CD4-positive, alpha-beta T cell (primary cell): ENCODE results near the gene ELMO1. TPM values are rescaled to one million over a fixed set of nuclear protein-coding genes. Genes with fewer than 3 reads are reported as not detected.

Experiments used
- ATAC-seq: fragments of 200-7000 bp; cut with Tn5 transposase; one replicate; pipeline ENCODE4 v1.10.0; 2022; ENCODE audit warnings: mild to moderate bottlenecking; ENCODE audit not compliant: poor library complexity
- CTCF ChIA-PET: fragments of 350-600 bp; sonication (Branson Sonifier 250); formaldehyde crosslinking; loops from one replicate; lab custom pipeline; 2021; ENCODE audit warnings: antibody characterized with exemption, inconsistent platforms; lab: Charles Lee
- POLR2A ChIA-PET: fragments of 350-600 bp; sonication (Branson Sonifier 250); formaldehyde crosslinking; loops from one replicate; lab custom pipeline; 2021; ENCODE audit warnings: antibody characterized with exemption, inconsistent platforms; lab: Charles Lee
- DNase-seq, 14 experiments: peaks; one replicate each; pipeline ENCODE4 v3.0.0-alpha.2; 2013 to 2020; ENCODE audit warnings: mixed read lengths in 2 of 14
- H3K27ac ChIP-seq, 2 donors: one replicate each; pipeline versions ENCODE4 v1.5.1 to v1.7.0; 2013; ENCODE audit warnings: low read length in 2 of 2, low read depth in 1 of 2, mild to moderate bottlenecking in 1 of 2
- H3K27me3 ChIP-seq, 2 experiments: 1 replicate in 1 of 2; 2 replicates in 1 of 2; pipeline versions ENCODE4 v1.6.1 to v1.7.0; 2013; ENCODE audit warnings: low read length in 2 of 2, control low read depth in 1 of 2, mild to moderate bottlenecking in 1 of 2, moderate library complexity in 1 of 2; ENCODE audit not compliant: insufficient read depth in 2 of 2, control insufficient read depth in 1 of 2
- H3K36me3 ChIP-seq: one replicate; pipeline ENCODE4 v1.6.1; 2013; ENCODE audit warnings: low read length, control low read depth; ENCODE audit not compliant: insufficient read depth
- H3K4me1 ChIP-seq: one replicate; pipeline ENCODE4 v1.6.1; 2013; ENCODE audit warnings: low read length, control low read depth; ENCODE audit not compliant: insufficient read depth
- H3K4me3 ChIP-seq: one replicate; pipeline ENCODE4 v1.5.1; 2013; ENCODE audit warnings: mild to moderate bottlenecking, low read length, moderate library complexity
- H3K9me3 ChIP-seq, 2 experiments: 1 replicate in 1 of 2; 2 replicates in 1 of 2; pipeline versions ENCODE4 v1.6.1 to v1.7.0; 2013; ENCODE audit warnings: low read length in 2 of 2, mild to moderate bottlenecking in 2 of 2, control low read depth in 1 of 2, moderate library complexity in 1 of 2; ENCODE audit not compliant: control insufficient read depth in 1 of 2, insufficient read depth in 1 of 2
- H3K27ac Mint-ChIP-seq: one replicate; pipeline ENCODE4 v1.8.0; 2020; ENCODE audit warnings: mixed read lengths
- H3K27me3 Mint-ChIP-seq: one replicate; pipeline ENCODE4 v1.8.0; 2021; ENCODE audit warnings: mixed read lengths
- H3K36me3 Mint-ChIP-seq: one replicate; pipeline ENCODE4 v1.8.0; 2021; ENCODE audit warnings: low read depth, mixed read lengths
- H3K4me1 Mint-ChIP-seq: one replicate; pipeline ENCODE4 v1.8.0; 2021; ENCODE audit warnings: low read depth, mixed read lengths
- H3K4me3 Mint-ChIP-seq: one replicate; pipeline ENCODE4 v1.8.0; 2020; ENCODE audit warnings: mild to moderate bottlenecking, mixed read lengths
- H3K9me3 Mint-ChIP-seq: one replicate; pipeline ENCODE4 v1.8.0; 2020; ENCODE audit warnings: mixed read lengths
- intact Hi-C, 2 experiments: fragments of 100-400 bp; cut with DNase I in 1 of 2; cut with micrococcal nuclease in 1 of 2; formaldehyde crosslinking; loops; one replicate each; pipeline versions ENCODE4 v1.15.1 to v1.9.0; 2023 to 2025; cut with DNase I, micrococcal nuclease
- total RNA-seq, 174 experiments: library from RNA in 2 of 174; stranded (reverse) in 2 of 174; gene quantifications; one replicate each; pipeline ENCODE4 v1.2.3 and lab custom pipeline; 2021 to 2026
- TF ChIP-seq, protein P1 (sequence below): fragments of 200-600 bp; IDR thresholded peaks from one replicate; pipeline ENCODE4 v1.8.0; 2022; ENCODE audit warnings: antibody characterized with exemption, mild to moderate bottlenecking

The ELMO1 gene
- total RNA-seq, 2 experiments from 2014 or later = 117 to 120 TPM

DNA sequence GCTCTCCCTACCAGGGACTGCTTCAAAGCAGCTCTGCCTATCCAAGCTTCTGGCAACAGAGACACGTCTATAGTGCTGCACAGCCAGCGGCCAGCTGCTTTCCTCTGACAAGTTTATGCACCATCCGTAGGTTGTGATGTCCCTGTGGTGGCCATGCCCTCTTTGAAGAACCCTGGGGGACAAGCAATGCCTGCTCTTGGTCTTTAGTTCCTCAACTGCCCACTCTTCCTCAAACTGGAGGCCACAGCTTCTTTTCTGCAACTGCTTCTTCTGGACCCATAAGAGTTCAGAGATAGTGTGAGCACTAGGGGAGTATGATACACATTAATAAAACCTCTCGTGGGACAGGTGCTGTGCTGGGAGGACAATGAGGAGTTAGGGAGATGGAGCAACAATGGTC lies 164.9 kb downstream of the ELMO1 start:
- intact Hi-C loops = loop anchor here (2.0 kb wide), 2 partner anchors 69 to 165 kb away; partner anchors contain the start of gene ELMO1 (in 1 of the 2)

DNA sequence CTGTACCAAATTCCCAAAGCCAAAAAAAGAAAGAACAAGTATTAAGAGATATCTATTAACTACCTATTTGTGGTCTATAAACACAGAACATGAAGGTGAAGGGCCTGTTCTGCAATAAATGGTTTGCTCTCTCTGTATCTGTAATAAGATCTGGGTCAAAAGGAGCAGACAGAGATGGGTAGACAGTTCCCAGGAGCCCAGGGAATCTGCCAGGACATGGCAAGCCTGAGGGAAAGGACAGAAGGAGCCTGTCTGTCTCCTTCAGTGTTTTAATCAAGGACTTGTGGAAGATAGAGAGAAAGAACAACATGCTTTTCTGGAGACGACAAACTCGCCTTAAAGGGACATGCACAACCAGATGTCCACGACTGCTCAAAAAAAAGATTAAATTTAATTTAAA lies 165.7 kb downstream of the ELMO1 start:
- Mint-ChIP-seq H3K36me3 (peaks cover 22% of the 10 kb centered on the region), H3K4me3 (no peak overlapping the region), H3K9me3 (no peaks in the 10 kb centered on the region), H3K27me3 (no peaks in the 10 kb centered on the region), H3K4me1 (peaks cover 62% of the 10 kb centered on the region), H3K27ac (no peak overlapping the region)
- H3K4me3 ChIP-seq = no peak overlapping the region
- H3K4me1 ChIP-seq = peaks cover 22% of the 10 kb centered on the region
- DNase-seq (no peak), ATAC-seq (no peak)
- H3K27ac ChIP-seq = no peak overlapping the region
- H3K27me3 ChIP-seq = no peaks in the 10 kb centered on the region
- H3K9me3 ChIP-seq = no peaks in the 10 kb centered on the region
- TF ChIP-seq, protein P1, sequence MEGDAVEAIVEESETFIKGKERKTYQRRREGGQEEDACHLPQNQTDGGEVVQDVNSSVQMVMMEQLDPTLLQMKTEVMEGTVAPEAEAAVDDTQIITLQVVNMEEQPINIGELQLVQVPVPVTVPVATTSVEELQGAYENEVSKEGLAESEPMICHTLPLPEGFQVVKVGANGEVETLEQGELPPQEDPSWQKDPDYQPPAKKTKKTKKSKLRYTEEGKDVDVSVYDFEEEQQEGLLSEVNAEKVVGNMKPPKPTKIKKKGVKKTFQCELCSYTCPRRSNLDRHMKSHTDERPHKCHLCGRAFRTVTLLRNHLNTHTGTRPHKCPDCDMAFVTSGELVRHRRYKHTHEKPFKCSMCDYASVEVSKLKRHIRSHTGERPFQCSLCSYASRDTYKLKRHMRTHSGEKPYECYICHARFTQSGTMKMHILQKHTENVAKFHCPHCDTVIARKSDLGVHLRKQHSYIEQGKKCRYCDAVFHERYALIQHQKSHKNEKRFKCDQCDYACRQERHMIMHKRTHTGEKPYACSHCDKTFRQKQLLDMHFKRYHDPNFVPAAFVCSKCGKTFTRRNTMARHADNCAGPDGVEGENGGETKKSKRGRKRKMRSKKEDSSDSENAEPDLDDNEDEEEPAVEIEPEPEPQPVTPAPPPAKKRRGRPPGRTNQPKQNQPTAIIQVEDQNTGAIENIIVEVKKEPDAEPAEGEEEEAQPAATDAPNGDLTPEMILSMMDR = no peak
- intact Hi-C loops = no loop called here
- H3K36me3 ChIP-seq = peaks cover 10% of the 10 kb centered on the region
- POLR2A ChIA-PET = interaction anchor here (1.1 kb wide), 1 partner anchor 71 kb away, joined by 5 read pairs; no protein-coding TSS in a partner anchor
- CTCF ChIA-PET = interaction anchor here (0.6 to 1.2 kb wide), 3 partner anchors 11 to 70 kb away, joined by 3 to 5 read pairs (median 3); no protein-coding TSS in a partner anchor

More for the DNA sequence above, 164.9 kb downstream of the ELMO1 start:
- POLR2A ChIA-PET = interaction anchor here (1.1 kb wide), 1 partner anchor 70 kb away, joined by 5 read pairs; no protein-coding TSS in a partner anchor
- Mint-ChIP-seq H3K9me3 (no peaks in the 10 kb centered on the region), H3K4me1 (peaks cover 59% of the 10 kb centered on the region), H3K27me3 (no peaks in the 10 kb centered on the region), H3K36me3 (peaks cover 15% of the 10 kb centered on the region), H3K27ac (no peak overlapping the region), H3K4me3 (no peak overlapping the region)
- Histone ChIP-seq H3K27ac (no peak overlapping the region), H3K4me1 (peaks cover 21% of the 10 kb centered on the region), H3K36me3 (peaks cover 10% of the 10 kb centered on the region), H3K4me3 (no peak overlapping the region), H3K27me3 (no peaks in the 10 kb centered on the region), H3K9me3 (no peaks in the 10 kb centered on the region)
- no peak for ATAC-seq
- CTCF ChIA-PET = interaction anchor here (1.2 to 2.0 kb wide), 7 partner anchors 57 to 212 kb away, joined by 3 to 14 read pairs (median 7); partner anchors contain the start of gene ELMO1
- DNase-seq = no peak
- TF ChIP-seq, protein P1 = no peak

DNA sequence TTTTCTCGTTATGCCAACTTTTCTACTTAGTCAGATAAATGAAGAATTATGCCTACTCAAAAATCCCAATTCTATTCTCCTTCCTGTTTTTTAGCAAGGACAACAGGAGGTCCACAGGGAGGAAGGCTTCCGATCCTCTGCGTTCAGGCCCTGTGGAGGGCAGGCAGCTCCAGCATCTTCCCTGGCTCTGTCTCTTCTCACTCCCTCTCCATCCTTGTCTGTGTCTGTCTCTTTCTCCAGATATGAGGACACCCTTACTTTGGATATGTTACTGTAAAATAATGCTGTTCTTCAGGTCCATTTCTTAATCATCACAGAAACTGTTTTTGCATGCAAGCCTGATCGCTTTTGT lies 166.6 kb downstream of the ELMO1 start:
- Mint-ChIP-seq H3K4me1 (peaks cover 63% of the 10 kb centered on the region), H3K27ac (no peak overlapping the region), H3K36me3 (peaks cover 22% of the 10 kb centered on the region), H3K4me3 (no peak overlapping the region), H3K27me3 (no peaks in the 10 kb centered on the region), H3K9me3 (no peaks in the 10 kb centered on the region)
- POLR2A ChIA-PET = no interaction called here
- Histone ChIP-seq H3K27ac (no peak overlapping the region), H3K9me3 (no peaks in the 10 kb centered on the region), H3K4me1 (peaks cover 24% of the 10 kb centered on the region), H3K27me3 (no peaks in the 10 kb centered on the region), H3K36me3 (peaks cover 10% of the 10 kb centered on the region), H3K4me3 (no peak overlapping the region)
- CTCF ChIA-PET = no interaction called here
- intact Hi-C loops = no loop called here
- TF ChIP-seq, protein P1 = no peak
- DNase-seq (no peak), ATAC-seq (no peak)
